ENCODE results near the gene RUSC1. TPM values are rescaled to one million over a fixed set of nuclear protein-coding genes. Genes with fewer than 3 reads are reported as not detected.
"Not testable (repeated sequence)": the region's sequence is repeated elsewhere in the genome, so short reads cannot be mapped to it uniquely, and the experiment has no call there.

RUSC1 gene
- total RNA-seq, 1 donor from 2014 or later = 38.3 TPM

- no peaks in the 10 kb centered on the region for H3K36me3 ChIP-seq (ENCODE audit: control insufficient read depth, insufficient read depth, low read length)
- H3K27me3 ChIP-seq (ENCODE audit: control insufficient read depth, insufficient read depth, low read length) = no peaks in the 10 kb centered on the region
- no peak for TF ChIP-seq CTCF (IDR thresholded peaks at IDR 0.05; ENCODE audit: insufficient read depth, low read length, poor library complexity, severe bottlenecking)
- no peak overlapping the region for H3K4me3 ChIP-seq (ENCODE audit: low read depth, low read length)
- no peak for DNase-seq (ENCODE audit: low read depth)
Observed at GRCh38 chr1:155285063-155285462, 35.6 kb upstream of the RUSC1 start.

- no peak for DNase-seq (ENCODE audit: low read depth)
- Histone ChIP-seq H3K27me3 (ENCODE audit: control insufficient read depth, insufficient read depth, low read length) (no peaks in the 10 kb centered on the region), H3K36me3 (ENCODE audit: control insufficient read depth, insufficient read depth, low read length) (no peaks in the 10 kb centered on the region), H3K4me3 (ENCODE audit: low read depth, low read length) (no peak overlapping the region)
- no peak for TF ChIP-seq CTCF (IDR thresholded peaks at IDR 0.05; ENCODE audit: insufficient read depth, low read length, poor library complexity, severe bottlenecking)
Observed at GRCh38 chr1:155285631-155286044, 35.1 kb upstream of the RUSC1 start.

GRCh38 chr1:155286544-155286943, 34.1 kb upstream of the RUSC1 start:
- TF ChIP-seq CTCF (IDR thresholded peaks at IDR 0.05; ENCODE audit: insufficient read depth, low read length, poor library complexity, severe bottlenecking) = no peak
- Histone ChIP-seq H3K27me3 (ENCODE audit: control insufficient read depth, insufficient read depth, low read length) (peaks cover 2% of the 10 kb centered on the region), H3K36me3 (ENCODE audit: control insufficient read depth, insufficient read depth, low read length) (no peaks in the 10 kb centered on the region), H3K4me3 (ENCODE audit: low read depth, low read length) (no peak overlapping the region)
- no peak for DNase-seq (ENCODE audit: low read depth)

GRCh38 chr1:155287987-155288543, 32.6 kb upstream of the RUSC1 start:
- H3K27me3 ChIP-seq (ENCODE audit: control insufficient read depth, insufficient read depth, low read length) = peaks cover 9% of the 10 kb centered on the region
- H3K4me3 ChIP-seq (ENCODE audit: low read depth, low read length) = no peak overlapping the region
- H3K36me3 ChIP-seq (ENCODE audit: control insufficient read depth, insufficient read depth, low read length) = no peaks in the 10 kb centered on the region
- TF ChIP-seq CTCF (IDR thresholded peaks at IDR 0.05; ENCODE audit: insufficient read depth, low read length, poor library complexity, severe bottlenecking) = no peak
- DNase-seq (ENCODE audit: low read depth) = no peak

GRCh38 chr1:155291006-155291405, 29.7 kb upstream of the RUSC1 start:
- not testable (repeated sequence) for DNase-seq (ENCODE audit: low read depth); H3K4me3 ChIP-seq (ENCODE audit: low read depth, low read length); H3K36me3 ChIP-seq (ENCODE audit: control insufficient read depth, insufficient read depth, low read length)
- peaks cover 32% of the 10 kb centered on the region for H3K27me3 ChIP-seq (ENCODE audit: control insufficient read depth, insufficient read depth, low read length)

- Histone ChIP-seq H3K36me3 (ENCODE audit: control insufficient read depth, insufficient read depth, low read length) (no peaks in the 10 kb centered on the region), H3K4me3 (ENCODE audit: low read depth, low read length) (no peak overlapping the region), H3K27me3 (ENCODE audit: control insufficient read depth, insufficient read depth, low read length) (peaks cover 40% of the 10 kb centered on the region)
- DNase-seq (ENCODE audit: low read depth) = no peak
- no peak for TF ChIP-seq CTCF (IDR thresholded peaks at IDR 0.05; ENCODE audit: insufficient read depth, low read length, poor library complexity, severe bottlenecking)
Observed at GRCh38 chr1:155293086-155293749, 27.5 kb upstream of the RUSC1 start.

Data from kidney epithelial cell (primary cell).